Sigmoid colon (tissue), 4 donors: ENCODE measurements around the gene IL22RA2.

ENCODE experiments used
- EP300 ChIP-seq, 4 donors: sonication (generic); formaldehyde crosslinking; IDR thresholded peaks; one replicate each; pipeline ENCODE4 v1.6.1; 2017; ENCODE audit warnings: antibody characterized with exemption in 4 of 4
- POLR2A ChIP-seq, 2 donors: fragments of 450-650 bp; IDR thresholded peaks; one replicate each; pipeline ENCODE4 v1.6.1; 2016; ENCODE audit warnings: antibody characterized with exemption in 2 of 2, mild to moderate bottlenecking in 2 of 2, moderate library complexity in 2 of 2
- POLR2AphosphoS5 ChIP-seq, 4 donors: sonication (generic); formaldehyde crosslinking; IDR thresholded peaks; one replicate each; pipeline ENCODE4 v1.6.1; 2017; ENCODE audit warnings: antibody characterized with exemption in 4 of 4
- TF ChIP-seq, protein P1 (sequence below), 4 experiments: fragments of 450-650 bp in 3 of 4; fragments of 200-600 bp in 1 of 4; IDR thresholded peaks; one replicate each; pipeline ENCODE4 v1.5.1; 2016 to 2019; ENCODE audit warnings: antibody characterized with exemption in 4 of 4, mild to moderate bottlenecking in 3 of 4, moderate library complexity in 2 of 4

DNA sequence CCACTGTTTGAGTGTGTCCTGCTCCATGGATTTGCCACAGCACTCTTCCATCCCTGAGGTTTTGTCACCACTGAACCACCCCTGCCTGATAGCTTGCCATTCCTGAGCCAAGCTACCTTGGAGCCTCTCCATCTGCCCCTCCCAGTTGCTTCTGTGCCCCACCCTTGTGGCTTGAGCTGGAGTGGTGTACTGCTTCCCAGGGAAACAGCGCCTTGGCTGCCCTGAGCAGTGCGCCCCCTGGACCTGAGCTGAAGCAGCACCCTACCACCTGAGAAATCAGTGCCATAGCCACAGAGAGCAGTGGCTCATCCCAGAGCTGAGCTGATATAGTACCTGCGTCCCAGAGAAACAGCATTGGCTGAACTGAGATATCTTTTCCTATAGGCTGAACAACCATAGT, 40.3 kb downstream of the IL22RA2 start:
- TF ChIP-seq, protein P1, sequence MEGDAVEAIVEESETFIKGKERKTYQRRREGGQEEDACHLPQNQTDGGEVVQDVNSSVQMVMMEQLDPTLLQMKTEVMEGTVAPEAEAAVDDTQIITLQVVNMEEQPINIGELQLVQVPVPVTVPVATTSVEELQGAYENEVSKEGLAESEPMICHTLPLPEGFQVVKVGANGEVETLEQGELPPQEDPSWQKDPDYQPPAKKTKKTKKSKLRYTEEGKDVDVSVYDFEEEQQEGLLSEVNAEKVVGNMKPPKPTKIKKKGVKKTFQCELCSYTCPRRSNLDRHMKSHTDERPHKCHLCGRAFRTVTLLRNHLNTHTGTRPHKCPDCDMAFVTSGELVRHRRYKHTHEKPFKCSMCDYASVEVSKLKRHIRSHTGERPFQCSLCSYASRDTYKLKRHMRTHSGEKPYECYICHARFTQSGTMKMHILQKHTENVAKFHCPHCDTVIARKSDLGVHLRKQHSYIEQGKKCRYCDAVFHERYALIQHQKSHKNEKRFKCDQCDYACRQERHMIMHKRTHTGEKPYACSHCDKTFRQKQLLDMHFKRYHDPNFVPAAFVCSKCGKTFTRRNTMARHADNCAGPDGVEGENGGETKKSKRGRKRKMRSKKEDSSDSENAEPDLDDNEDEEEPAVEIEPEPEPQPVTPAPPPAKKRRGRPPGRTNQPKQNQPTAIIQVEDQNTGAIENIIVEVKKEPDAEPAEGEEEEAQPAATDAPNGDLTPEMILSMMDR (IDR thresholded peaks at IDR 0.05) = no peak
- TF ChIP-seq POLR2A (IDR thresholded peaks at IDR 0.05) (no peak), POLR2AphosphoS5 (IDR thresholded peaks at IDR 0.05) (no peak), EP300 (IDR thresholded peaks at IDR 0.05) (no peak)
